AG04450 (cell line): ENCODE data around the gene TRUB1. TPM values are rescaled to one million over a fixed set of nuclear protein-coding genes. Genes with fewer than 3 reads are reported as not detected.

ENCODE experiments used
- CTCF ChIA-PET: fragments of 300-600, 350-600 bp; formaldehyde crosslinking; extraction: SDS; loops from one replicate; lab custom pipeline; 2022; ENCODE audit warnings: antibody characterized with exemption, inconsistent platforms; lab: Charles Lee
- POLR2A ChIA-PET: fragments of 350-600 bp; formaldehyde crosslinking; extraction: SDS; loops from one replicate; lab custom pipeline; 2021; ENCODE audit warnings: antibody characterized with exemption, inconsistent platforms; lab: Yijun Ruan, JAX
- DNase-seq: peaks from one replicate; pipeline ENCODE4 v3.0.0-alpha.2; 2011; ENCODE audit warnings: low read depth, low spot score
- H3K27ac ChIP-seq: one replicate; pipeline ENCODE4 v1.5.1; 2012; ENCODE audit warnings: low read depth, low read length, control low read depth
- H3K27me3 ChIP-seq: one replicate; pipeline ENCODE4 v1.6.0; 2012; ENCODE audit warnings: low read length; ENCODE audit not compliant: control insufficient read depth, insufficient read depth
- H3K4me3 ChIP-seq: 2 replicates; pipeline ENCODE4 v1.5.1; 2011; ENCODE audit warnings: mild to moderate bottlenecking, low read depth, low read length, control low read depth
- H3K9me3 ChIP-seq: 2 replicates; pipeline ENCODE4 v1.5.1; 2012; ENCODE audit warnings: low read length; ENCODE audit not compliant: control insufficient read depth, insufficient read depth
- polyA plus RNA-seq: library from polyadenylated mRNA; depleted of rRNA; stranded (reverse); fragments of >200 nt; gene quantifications from 2 replicates; pipeline ENCODE4 v1.2.3, GENCODE V29; 2011
- TF ChIP-seq, protein P1 (sequence below): IDR thresholded peaks from 2 replicates; pipeline ENCODE4 v1.5.1; 2011; ENCODE audit warnings: low read depth, low read length, control low read depth, inconsistent platforms

TRUB1 gene
- polyA plus RNA-seq, 1 experiment = 21.0 TPM

GRCh38 chr10:114992189-114992775 is 54.3 kb downstream of the TRUB1 start:
- H3K27me3 ChIP-seq = no peaks in the 10 kb centered on the region
- POLR2A ChIA-PET = no interaction called here
- no peak overlapping the region for H3K4me3 ChIP-seq
- TF ChIP-seq, protein P1, sequence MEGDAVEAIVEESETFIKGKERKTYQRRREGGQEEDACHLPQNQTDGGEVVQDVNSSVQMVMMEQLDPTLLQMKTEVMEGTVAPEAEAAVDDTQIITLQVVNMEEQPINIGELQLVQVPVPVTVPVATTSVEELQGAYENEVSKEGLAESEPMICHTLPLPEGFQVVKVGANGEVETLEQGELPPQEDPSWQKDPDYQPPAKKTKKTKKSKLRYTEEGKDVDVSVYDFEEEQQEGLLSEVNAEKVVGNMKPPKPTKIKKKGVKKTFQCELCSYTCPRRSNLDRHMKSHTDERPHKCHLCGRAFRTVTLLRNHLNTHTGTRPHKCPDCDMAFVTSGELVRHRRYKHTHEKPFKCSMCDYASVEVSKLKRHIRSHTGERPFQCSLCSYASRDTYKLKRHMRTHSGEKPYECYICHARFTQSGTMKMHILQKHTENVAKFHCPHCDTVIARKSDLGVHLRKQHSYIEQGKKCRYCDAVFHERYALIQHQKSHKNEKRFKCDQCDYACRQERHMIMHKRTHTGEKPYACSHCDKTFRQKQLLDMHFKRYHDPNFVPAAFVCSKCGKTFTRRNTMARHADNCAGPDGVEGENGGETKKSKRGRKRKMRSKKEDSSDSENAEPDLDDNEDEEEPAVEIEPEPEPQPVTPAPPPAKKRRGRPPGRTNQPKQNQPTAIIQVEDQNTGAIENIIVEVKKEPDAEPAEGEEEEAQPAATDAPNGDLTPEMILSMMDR = no peak
- CTCF ChIA-PET = no interaction called here
- no peaks in the 10 kb centered on the region for H3K9me3 ChIP-seq
- no peak for DNase-seq
- no peak overlapping the region for H3K27ac ChIP-seq

- ChIA-PET CTCF (interaction anchor here (1.2 to 2.4 kb wide), 2 partner anchors 31 to 174 kb away, joined by 3 to 6 read pairs; partner anchors contain the start of gene FHIP2A), POLR2A (no interaction called here)
- no peaks in the 10 kb centered on the region for H3K9me3 ChIP-seq
- no peak overlapping the region for H3K4me3 ChIP-seq
- H3K27me3 ChIP-seq = no peaks in the 10 kb centered on the region
- H3K27ac ChIP-seq = peak overlapping the region; percentile 57
- TF ChIP-seq, protein P1 = no peak
- DNase-seq = peak; percentile 11
Observed at GRCh38 chr10:114995468-114996247, 57.7 kb downstream of the TRUB1 start.

DNA sequence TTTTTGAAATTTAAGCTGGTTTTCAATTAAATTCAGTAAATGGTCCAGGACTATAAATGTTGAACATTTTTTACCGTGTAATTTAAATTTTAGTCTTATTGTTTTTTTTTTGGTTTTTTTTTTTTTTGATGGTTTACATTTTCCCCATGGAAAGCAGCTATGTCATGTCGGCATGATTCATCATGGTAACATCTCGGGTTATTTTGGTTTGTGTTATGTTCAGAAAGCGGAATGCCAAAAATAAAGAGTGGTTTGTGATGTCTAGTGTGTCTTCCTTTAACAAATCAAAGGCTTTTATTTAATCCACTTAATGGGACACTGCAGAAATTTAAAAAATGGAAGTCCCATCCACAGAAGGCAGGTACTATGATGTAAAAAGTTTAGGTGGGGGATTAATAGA is 58.5 kb downstream of the TRUB1 start:
- H3K9me3 ChIP-seq = no peaks in the 10 kb centered on the region
- H3K27ac ChIP-seq = no peak overlapping the region
- POLR2A ChIA-PET = interaction anchor here (0.6 kb wide), 2 partner anchors 20 to 157 kb away, joined by 5 to 7 read pairs; no protein-coding TSS in a partner anchor
- DNase-seq = peak; percentile 38
- TF ChIP-seq, protein P1 = no peak
- H3K4me3 ChIP-seq = no peak overlapping the region
- H3K27me3 ChIP-seq = no peaks in the 10 kb centered on the region
- CTCF ChIA-PET = interaction anchor here (0.6 to 2.4 kb wide), 3 partner anchors 32 to 1685 kb away, joined by 3 to 6 read pairs (median 3); partner anchors contain the start of gene FHIP2A

DNA sequence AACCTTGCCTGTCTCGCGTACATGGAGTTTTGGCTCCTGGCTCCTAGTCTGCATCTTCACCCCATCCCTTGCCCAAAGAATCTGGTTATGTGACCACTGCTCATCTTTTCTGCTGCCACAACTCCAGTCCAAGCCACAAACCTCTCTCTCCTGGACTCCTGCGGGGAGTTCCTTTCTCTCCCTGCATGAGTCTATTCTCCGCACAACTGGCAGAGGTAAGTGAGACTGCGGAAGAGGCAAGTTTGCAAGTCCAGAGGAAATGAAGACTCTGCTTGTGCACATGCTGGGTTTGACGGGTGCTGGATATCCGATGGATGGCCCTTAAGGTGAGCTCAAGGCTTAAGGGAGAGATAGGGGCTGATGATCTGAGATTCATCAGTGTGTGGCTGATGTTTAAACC is 61.0 kb downstream of the TRUB1 start:
- ChIA-PET CTCF (no interaction called here), POLR2A (no interaction called here)
- Histone ChIP-seq H3K9me3 (no peaks in the 10 kb centered on the region), H3K4me3 (no peak overlapping the region), H3K27ac (no peak overlapping the region), H3K27me3 (peaks cover 1% of the 10 kb centered on the region)
- TF ChIP-seq, protein P1 = no peak
- DNase-seq = no peak
